Measurements from ENCODE around the gene NF2. TPM values are rescaled to one million over a fixed set of nuclear protein-coding genes. Genes with fewer than 3 reads are reported as not detected.

NF2 gene
- total and polyA plus RNA-seq, 10 of the 15 experiments (the other 5 are each of a cell fraction or from before 2014, with no cell fraction given) = 2.2 to 49.8 (median 22.5) TPM

- no peaks in the 10 kb centered on the region for H3K9me3 ChIP-seq (replicated peaks; ENCODE audit: control insufficient read depth, insufficient read depth, low read length)
- H3K4me1 ChIP-seq (ENCODE audit: control insufficient read depth, insufficient read depth, low read length) = peaks cover 16% of the 10 kb centered on the region
- DNase-seq (ENCODE audit: low read depth, low spot score) (no peak), FAIRE-seq (no peak), ATAC-seq (no peak)
- H3K36me3 ChIP-seq (ENCODE audit: control insufficient read depth in 2 of 2, insufficient read depth in 2 of 2, low read length in 1 of 2) = peaks cover 0 to 7% of the 10 kb centered on the region in 2 experiments; a peak in 3 of 4 replicates
- no peak overlapping the region for H3K9ac ChIP-seq (ENCODE audit: control insufficient read depth, insufficient read depth, low read length)
- H3K27ac ChIP-seq (ENCODE audit: control insufficient read depth, insufficient read depth) = no peak overlapping the region
- ChIA-PET CTCF (interaction anchor here (0.5 to 3.1 kb wide), 32 partner anchors 9 to 471 kb away, joined by 3 to 51 read pairs (median 4); partner anchors contain the start of gene THOC5), RAD21 (ENCODE audit: unreplicated experiment) (interaction anchor here (1.1 to 3.8 kb wide), 5 partner anchors 9 to 451 kb away, joined by 4 to 23 read pairs (median 6); no protein-coding TSS in a partner anchor), POLR2A (no interaction called here), SMC1A (ENCODE audit: uncharacterized antibody, unreplicated experiment) (interaction anchor here (0.9 to 3.1 kb wide), 14 partner anchors 10 to 619 kb away, joined by 3 to 39 read pairs (median 4); no protein-coding TSS in a partner anchor)
- no peak overlapping the region for H3K4me3 ChIP-seq
- no peak overlapping the region for H3K4me2 ChIP-seq (ENCODE audit: control insufficient read depth, insufficient read depth)
- no peaks in the 10 kb centered on the region; the same call in 1 of the 2 replicates for H3K79me2 ChIP-seq (ENCODE audit: control insufficient read depth, insufficient read depth, low read length)
- BruUV-seq (replicated peaks) = no TSS peak
- H3K27me3 ChIP-seq (replicated peaks in 1 of 2; ENCODE audit: control insufficient read depth in 2 of 2, insufficient read depth in 2 of 2, low read length in 1 of 2) = no peaks in the 10 kb centered on the region
- H2AFZ ChIP-seq (ENCODE audit: control insufficient read depth, low read depth, low read length) = no peak overlapping the region
- no peaks in the 10 kb centered on the region for H4K20me1 ChIP-seq (ENCODE audit: control insufficient read depth, insufficient read depth)
- intact Hi-C loops (cut with micrococcal nuclease; ENCODE audit: unreplicated experiment) = no loop called here
- in situ Hi-C loops (cut with MboI) = loop anchor here (5.0 kb wide), 1 partner anchor 366 kb away; no protein-coding TSS in a partner anchor
- WGBS (ENCODE audit: insufficient coverage, insufficient replicate concordance, low lambda C conversion rate, missing lambda C conversion rate) = 83% methylated on average over 7 of the region's 7 CpGs
- TF ChIP-seq BMI1 (IDR thresholded peaks at IDR 0.05; ENCODE audit: borderline replicate concordance) (no peak), RB1 (IDR thresholded peaks at IDR 0.05; ENCODE audit: borderline replicate concordance) (no peak), ATF7 (IDR thresholded peaks at IDR 0.05; ENCODE audit: low read depth) (no peak), NBN (IDR thresholded peaks at IDR 0.05) (no peak), CBX5 (IDR thresholded peaks at IDR 0.05; ENCODE audit: low read depth) (no peak), POLR2AphosphoS5 (IDR thresholded peaks at IDR 0.05; ENCODE audit: low read length) (no peak), CHD2 (IDR thresholded peaks at IDR 0.05; ENCODE audit: borderline replicate concordance, low read depth, low read length) (no peak), ZBED1 (IDR thresholded peaks at IDR 0.05; ENCODE audit: borderline replicate concordance) (no peak), MYC (IDR thresholded peaks at IDR 0.05; ENCODE audit: insufficient read depth, insufficient read length, insufficient replicate concordance, low read length, severe bottlenecking) (no peak), NFYB (IDR thresholded peaks at IDR 0.05; ENCODE audit: insufficient read depth, low read depth, low read length) (no peak), BCL11A (IDR thresholded peaks at IDR 0.05; ENCODE audit: low read depth, low read length) (no peak)
- TF ChIP-seq, protein P1, sequence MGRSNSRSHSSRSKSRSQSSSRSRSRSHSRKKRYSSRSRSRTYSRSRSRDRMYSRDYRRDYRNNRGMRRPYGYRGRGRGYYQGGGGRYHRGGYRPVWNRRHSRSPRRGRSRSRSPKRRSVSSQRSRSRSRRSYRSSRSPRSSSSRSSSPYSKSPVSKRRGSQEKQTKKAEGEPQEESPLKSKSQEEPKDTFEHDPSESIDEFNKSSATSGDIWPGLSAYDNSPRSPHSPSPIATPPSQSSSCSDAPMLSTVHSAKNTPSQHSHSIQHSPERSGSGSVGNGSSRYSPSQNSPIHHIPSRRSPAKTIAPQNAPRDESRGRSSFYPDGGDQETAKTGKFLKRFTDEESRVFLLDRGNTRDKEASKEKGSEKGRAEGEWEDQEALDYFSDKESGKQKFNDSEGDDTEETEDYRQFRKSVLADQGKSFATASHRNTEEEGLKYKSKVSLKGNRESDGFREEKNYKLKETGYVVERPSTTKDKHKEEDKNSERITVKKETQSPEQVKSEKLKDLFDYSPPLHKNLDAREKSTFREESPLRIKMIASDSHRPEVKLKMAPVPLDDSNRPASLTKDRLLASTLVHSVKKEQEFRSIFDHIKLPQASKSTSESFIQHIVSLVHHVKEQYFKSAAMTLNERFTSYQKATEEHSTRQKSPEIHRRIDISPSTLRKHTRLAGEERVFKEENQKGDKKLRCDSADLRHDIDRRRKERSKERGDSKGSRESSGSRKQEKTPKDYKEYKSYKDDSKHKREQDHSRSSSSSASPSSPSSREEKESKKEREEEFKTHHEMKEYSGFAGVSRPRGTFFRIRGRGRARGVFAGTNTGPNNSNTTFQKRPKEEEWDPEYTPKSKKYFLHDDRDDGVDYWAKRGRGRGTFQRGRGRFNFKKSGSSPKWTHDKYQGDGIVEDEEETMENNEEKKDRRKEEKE (IDR thresholded peaks at IDR 0.05) = no peak
- TF ChIP-seq, protein P2, sequence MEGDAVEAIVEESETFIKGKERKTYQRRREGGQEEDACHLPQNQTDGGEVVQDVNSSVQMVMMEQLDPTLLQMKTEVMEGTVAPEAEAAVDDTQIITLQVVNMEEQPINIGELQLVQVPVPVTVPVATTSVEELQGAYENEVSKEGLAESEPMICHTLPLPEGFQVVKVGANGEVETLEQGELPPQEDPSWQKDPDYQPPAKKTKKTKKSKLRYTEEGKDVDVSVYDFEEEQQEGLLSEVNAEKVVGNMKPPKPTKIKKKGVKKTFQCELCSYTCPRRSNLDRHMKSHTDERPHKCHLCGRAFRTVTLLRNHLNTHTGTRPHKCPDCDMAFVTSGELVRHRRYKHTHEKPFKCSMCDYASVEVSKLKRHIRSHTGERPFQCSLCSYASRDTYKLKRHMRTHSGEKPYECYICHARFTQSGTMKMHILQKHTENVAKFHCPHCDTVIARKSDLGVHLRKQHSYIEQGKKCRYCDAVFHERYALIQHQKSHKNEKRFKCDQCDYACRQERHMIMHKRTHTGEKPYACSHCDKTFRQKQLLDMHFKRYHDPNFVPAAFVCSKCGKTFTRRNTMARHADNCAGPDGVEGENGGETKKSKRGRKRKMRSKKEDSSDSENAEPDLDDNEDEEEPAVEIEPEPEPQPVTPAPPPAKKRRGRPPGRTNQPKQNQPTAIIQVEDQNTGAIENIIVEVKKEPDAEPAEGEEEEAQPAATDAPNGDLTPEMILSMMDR (IDR thresholded peaks at IDR 0.05 in 2 of 3, conservative IDR thresholded peaks at IDR 0.05 in 1 of 3; ENCODE audit: control insufficient read depth in 2 of 3, extremely low read depth in 1 of 3, insufficient read depth in 1 of 3, low read depth in 3 of 3, low read length in 3 of 3) = no peak
These were observed 33.3 kb downstream of the NF2 start for GRCh38 chr22:29636751-29637150.

Data from GM12878 (cell line).